Loucy (cell line): ENCODE data around the gene BABAM2.
A peak's percentile ranks its signal among the peaks of the same experiment; 100 is the strongest.

ENCODE experiments used
- H2AFZ ChIP-seq: fragments of 200-600 bp; sonication (generic); 2 replicates; pipeline ENCODE4 v1.6.0; 2016; ENCODE audit warnings: antibody characterized with exemption, mild to moderate bottlenecking, low read length, moderate library complexity
- H3F3A ChIP-seq: fragments of 200-600 bp; 2 replicates; pipeline ENCODE4 v1.6.0; 2016; ENCODE audit warnings: antibody characterized with exemption, low read depth, mild to moderate bottlenecking
- H3K27me3 ChIP-seq: fragments of 200-600 bp; sonication (generic); 2 replicates; pipeline ENCODE4 v1.6.1; 2014; ENCODE audit warnings: low read length, mild to moderate bottlenecking; ENCODE audit not compliant: insufficient read depth, poor library complexity, severe bottlenecking
- H3K36me3 ChIP-seq: fragments of 200-600 bp; sonication (generic); 2 replicates; pipeline ENCODE4 v1.6.1; 2016; ENCODE audit warnings: low read length; ENCODE audit not compliant: insufficient read depth
- H3K4me1 ChIP-seq: fragments of 200-600 bp; sonication (generic); 2 replicates; pipeline ENCODE4 v1.5.1; 2014; ENCODE audit warnings: low read length, mild to moderate bottlenecking; ENCODE audit not compliant: insufficient read depth, poor library complexity, severe bottlenecking
- H3K4me2 ChIP-seq: fragments of 200-600 bp; sonication (generic); 2 replicates; pipeline ENCODE4 v1.6.0; 2014; ENCODE audit warnings: antibody characterized with exemption, low read length, low read depth, mild to moderate bottlenecking; ENCODE audit not compliant: poor library complexity, severe bottlenecking
- H3K4me3 ChIP-seq: fragments of 200-600 bp; sonication (generic); 2 replicates; pipeline ENCODE4 v1.5.1; 2014; ENCODE audit warnings: low read length, mild to moderate bottlenecking, mixed read lengths; ENCODE audit not compliant: poor library complexity, severe bottlenecking
- H3K79me2 ChIP-seq: fragments of 200-600 bp; sonication (generic); 2 replicates; pipeline ENCODE4 v1.6.1; 2014; ENCODE audit warnings: low read length; ENCODE audit not compliant: insufficient read depth
- H3K9ac ChIP-seq: fragments of 200-600 bp; sonication (generic); 2 replicates; pipeline ENCODE4 v1.6.0; 2014; ENCODE audit warnings: mild to moderate bottlenecking, low read depth, low read length, moderate library complexity; ENCODE audit not compliant: poor library complexity, severe bottlenecking
- H3K9me2 ChIP-seq: fragments of 200-600 bp; sonication (generic); replicated peaks from 2 replicates; pipeline ENCODE4 v1.6.1; 2016; ENCODE audit warnings: low read depth, low read length, mixed read lengths
- H3K9me3 ChIP-seq: fragments of 200-600 bp; sonication (generic); 2 replicates; pipeline ENCODE4 v1.6.1; 2014; ENCODE audit warnings: mild to moderate bottlenecking, antibody characterized with exemption, low read length, low read depth; ENCODE audit not compliant: insufficient read depth
- H4K20me1 ChIP-seq: fragments of 200-600 bp; sonication (generic); 2 replicates; pipeline ENCODE4 v1.6.0; 2014; ENCODE audit warnings: antibody characterized with exemption, low read length, mild to moderate bottlenecking; ENCODE audit not compliant: insufficient read depth, poor library complexity, severe bottlenecking
- EZH2phosphoT487 ChIP-seq: fragments of 200-600 bp; IDR thresholded peaks from 2 replicates; pipeline ENCODE4 v1.6.1; 2018; ENCODE audit warnings: antibody characterized with exemption, mild to moderate bottlenecking, moderate library complexity, borderline replicate concordance
- TF ChIP-seq, protein P1 (sequence below): fragments of 200-600 bp; sonication (generic); conservative IDR thresholded peaks from 2 replicates; pipeline ENCODE4 v1.5.1; 2014; ENCODE audit warnings: mild to moderate bottlenecking, antibody characterized with exemption, low read length

The BABAM2 gene

DNA sequence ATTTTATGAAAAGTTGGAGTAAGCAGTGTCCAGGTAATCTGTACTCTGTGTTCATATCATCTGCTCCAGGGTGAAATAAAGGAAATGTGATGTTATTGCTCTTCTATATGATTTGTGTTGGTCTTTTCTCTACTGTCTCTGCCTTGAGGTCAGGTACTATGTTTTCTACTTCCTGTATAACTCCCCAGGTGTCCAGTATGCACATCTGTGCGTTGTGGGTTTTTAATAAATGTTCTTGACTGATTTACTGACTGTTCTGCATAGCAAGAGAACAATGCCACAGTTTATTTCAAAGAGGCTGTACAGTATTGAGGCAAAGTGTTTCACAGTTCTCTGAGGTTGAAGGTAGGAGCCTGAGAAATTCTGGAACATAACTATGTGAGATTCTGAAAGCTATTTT is 89.7 kb downstream of the BABAM2 start:
- Histone ChIP-seq H3K79me2 (peaks cover 4% of the 10 kb centered on the region; the same call in 1 of the 2 replicates), H3K9me2 (no peaks in the 10 kb centered on the region), H3K9ac (no peak overlapping the region), H3K27me3 (no peaks in the 10 kb centered on the region), H3K4me3 (no peak overlapping the region), H3K9me3 (peaks cover 13% of the 10 kb centered on the region; the same call in 1 of the 2 replicates), H3F3A (no peaks in the 10 kb centered on the region; the same call in 1 of the 2 replicates), H2AFZ (no peak overlapping the region), H3K4me2 (peak overlapping the region; percentile 28), H3K36me3 (no peaks in the 10 kb centered on the region), H4K20me1 (no peaks in the 10 kb centered on the region), H3K4me1 (peaks cover 10% of the 10 kb centered on the region)
- no peak for TF ChIP-seq EZH2phosphoT487
- TF ChIP-seq, protein P1, sequence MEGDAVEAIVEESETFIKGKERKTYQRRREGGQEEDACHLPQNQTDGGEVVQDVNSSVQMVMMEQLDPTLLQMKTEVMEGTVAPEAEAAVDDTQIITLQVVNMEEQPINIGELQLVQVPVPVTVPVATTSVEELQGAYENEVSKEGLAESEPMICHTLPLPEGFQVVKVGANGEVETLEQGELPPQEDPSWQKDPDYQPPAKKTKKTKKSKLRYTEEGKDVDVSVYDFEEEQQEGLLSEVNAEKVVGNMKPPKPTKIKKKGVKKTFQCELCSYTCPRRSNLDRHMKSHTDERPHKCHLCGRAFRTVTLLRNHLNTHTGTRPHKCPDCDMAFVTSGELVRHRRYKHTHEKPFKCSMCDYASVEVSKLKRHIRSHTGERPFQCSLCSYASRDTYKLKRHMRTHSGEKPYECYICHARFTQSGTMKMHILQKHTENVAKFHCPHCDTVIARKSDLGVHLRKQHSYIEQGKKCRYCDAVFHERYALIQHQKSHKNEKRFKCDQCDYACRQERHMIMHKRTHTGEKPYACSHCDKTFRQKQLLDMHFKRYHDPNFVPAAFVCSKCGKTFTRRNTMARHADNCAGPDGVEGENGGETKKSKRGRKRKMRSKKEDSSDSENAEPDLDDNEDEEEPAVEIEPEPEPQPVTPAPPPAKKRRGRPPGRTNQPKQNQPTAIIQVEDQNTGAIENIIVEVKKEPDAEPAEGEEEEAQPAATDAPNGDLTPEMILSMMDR: no peak

DNA sequence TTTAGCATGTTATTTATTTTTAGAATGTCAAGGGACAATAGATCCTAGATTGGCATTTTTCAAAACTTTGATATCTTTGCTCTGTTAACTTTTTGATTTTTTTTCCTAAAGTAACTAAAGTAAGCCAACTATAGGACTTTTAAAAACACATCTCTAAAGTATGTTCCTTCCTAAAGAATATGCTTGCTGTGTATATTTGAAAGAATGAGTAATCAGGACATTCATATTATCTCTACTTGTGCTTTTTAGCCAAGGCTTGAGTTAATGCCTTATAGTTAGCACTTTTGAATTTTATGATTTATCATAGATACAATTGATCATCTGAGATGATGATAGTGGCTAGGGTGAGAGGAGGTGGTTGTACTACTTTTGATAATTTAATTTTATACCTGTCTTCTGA is 93.6 kb downstream of the BABAM2 start:
- peaks cover 13% of the 10 kb centered on the region; the same call in 1 of the 2 replicates for H3K9me3 ChIP-seq
- H3K79me2 ChIP-seq: peaks cover 4% of the 10 kb centered on the region; the same call in 1 of the 2 replicates
- H3K27me3 ChIP-seq: no peaks in the 10 kb centered on the region
- H3K4me2 ChIP-seq: no peak overlapping the region
- peaks cover 22% of the 10 kb centered on the region for H3K4me1 ChIP-seq
- no peaks in the 10 kb centered on the region for H3K9me2 ChIP-seq
- no peaks in the 10 kb centered on the region for H3K36me3 ChIP-seq
- H3F3A ChIP-seq: no peaks in the 10 kb centered on the region; the same call in 1 of the 2 replicates
- H4K20me1 ChIP-seq: no peaks in the 10 kb centered on the region
- no peak overlapping the region for H3K4me3 ChIP-seq
- no peak overlapping the region for H3K9ac ChIP-seq
- H2AFZ ChIP-seq: no peak overlapping the region
- TF ChIP-seq, protein P1: no peak
- TF ChIP-seq EZH2phosphoT487: no peak

DNA sequence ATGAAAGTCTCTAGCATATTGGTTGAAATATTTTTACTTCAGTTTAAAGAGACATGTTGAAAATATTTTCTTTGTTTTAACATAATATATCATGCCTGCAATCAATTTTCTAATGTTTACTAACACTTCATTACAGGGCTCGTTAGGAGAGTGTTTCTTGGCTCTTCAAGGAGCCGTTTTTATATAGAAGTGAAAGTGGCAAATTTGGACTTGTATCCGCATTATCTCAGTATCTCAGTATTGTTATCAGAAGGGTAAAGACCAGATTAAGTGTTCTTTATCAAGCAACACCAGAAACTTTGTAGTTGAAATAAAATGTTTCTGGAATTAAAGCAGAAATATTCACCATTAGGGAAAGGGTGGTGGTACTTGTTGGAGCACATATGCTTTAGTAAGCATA is 97.8 kb downstream of the BABAM2 start:
- Histone ChIP-seq H4K20me1 (no peaks in the 10 kb centered on the region), H3K27me3 (no peaks in the 10 kb centered on the region), H3K4me3 (no peak overlapping the region), H3K9me2 (no peaks in the 10 kb centered on the region), H2AFZ (no peak overlapping the region), H3K4me1 (peaks cover 17% of the 10 kb centered on the region), H3K9ac (no peak overlapping the region), H3K4me2 (peak overlapping the region; percentile 44), H3F3A (no peaks in the 10 kb centered on the region), H3K9me3 (peaks cover 8% of the 10 kb centered on the region; the same call in 1 of the 2 replicates), H3K36me3 (no peaks in the 10 kb centered on the region), H3K79me2 (no peaks in the 10 kb centered on the region)
- TF ChIP-seq, protein P1: no peak
- TF ChIP-seq EZH2phosphoT487: no peak
